GM19099 (cell line): ENCODE results near the gene BCAP29.

Experiments used
- POLR2A ChIP-seq: IDR thresholded peaks from 3 replicates; pipeline ENCODE4 v1.6.1; 2011; ENCODE audit warnings: low read depth; ENCODE audit not compliant: insufficient read length; ENCODE audit errors: extremely low read depth

The BCAP29 gene

GRCh38 chr7:107631588-107632491 is 51.8 kb downstream of the BCAP29 start:
- TF ChIP-seq POLR2A = no peak

- no peak for TF ChIP-seq POLR2A
Observed at GRCh38 chr7:107632492-107632865, 52.4 kb downstream of the BCAP29 start.

- TF ChIP-seq POLR2A = no peak
Observed at GRCh38 chr7:107638594-107638993, 58.5 kb downstream of the BCAP29 start.

GRCh38 chr7:107641676-107642075 is 61.6 kb downstream of the BCAP29 start:
- TF ChIP-seq POLR2A = no peak

GRCh38 chr7:107642501-107642900 is 62.5 kb downstream of the BCAP29 start:
- TF ChIP-seq POLR2A = no peak

GRCh38 chr7:107643407-107643806 is 63.4 kb downstream of the BCAP29 start:
- TF ChIP-seq POLR2A = no peak

- no peak for TF ChIP-seq POLR2A
Observed at GRCh38 chr7:107643938-107644308, 63.9 kb downstream of the BCAP29 start.

- no peak for TF ChIP-seq POLR2A
Observed at GRCh38 chr7:107644309-107644974, 64.4 kb downstream of the BCAP29 start.

GRCh38 chr7:107652642-107653041 is 72.6 kb downstream of the BCAP29 start:
- no peak for TF ChIP-seq POLR2A

- TF ChIP-seq POLR2A = no peak
Observed at GRCh38 chr7:107658467-107658866, 78.4 kb downstream of the BCAP29 start.

- no peak for TF ChIP-seq POLR2A
Observed at GRCh38 chr7:107659666-107660065, 79.6 kb downstream of the BCAP29 start.

GRCh38 chr7:107660381-107661080 is 80.5 kb downstream of the BCAP29 start, which contains the start of gene SLC26A4:
TSS of gene SLC26A4 (plus strand) at chr7:107660828. CDS start at chr7:107661642, 814 bp downstream.
- no peak for TF ChIP-seq POLR2A

GRCh38 chr7:107661081-107661864 is 81.2 kb downstream of the BCAP29 start:
- no peak for TF ChIP-seq POLR2A

- TF ChIP-seq POLR2A = no peak
Observed at GRCh38 chr7:107661865-107662379, 81.9 kb downstream of the BCAP29 start.
